SK-N-SH treated with all-trans-retinoic acid at 6 μM for 48 hours (cell line): ENCODE data around the gene ABCC11.

Experiments used
- ATAC-seq: fragments of 200-7000 bp; cut with Tn5 transposase; 3 replicates; pipeline ENCODE4 v1.9.1; 2020; ENCODE audit warnings: mild to moderate bottlenecking, moderate library complexity
- ARNTL ChIP-seq: fragments of 450-650 bp; formaldehyde crosslinking; IDR thresholded peaks from 2 replicates; pipeline ENCODE4 v1.5.0; 2020; ENCODE audit warnings: low read depth, mild to moderate bottlenecking, moderate library complexity, borderline replicate concordance
- BACH2 ChIP-seq: fragments of 250-450 bp; sonication (Bioruptor Pico); IDR thresholded peaks from 2 replicates; pipeline ENCODE4 v1.9.0; 2021; ENCODE audit warnings: mild to moderate bottlenecking, borderline replicate concordance
- CREB5 ChIP-seq: fragments of 250-450 bp; sonication (Bioruptor Pico); IDR thresholded peaks from 2 replicates; pipeline ENCODE4 v1.5.1; 2020; ENCODE audit warnings: low read depth, mild to moderate bottlenecking, moderate library complexity
- CSDC2 ChIP-seq: fragments of 250-450 bp; sonication (Bioruptor Pico); IDR thresholded peaks from 2 replicates; pipeline ENCODE4 v1.5.0; 2020; ENCODE audit warnings: mild to moderate bottlenecking, moderate library complexity
- CSRNP3 ChIP-seq: fragments of 250-450 bp; sonication (Bioruptor Pico); IDR thresholded peaks from 2 replicates; pipeline ENCODE4 v1.5.1; 2021; ENCODE audit warnings: mild to moderate bottlenecking, moderate library complexity
- ESRRG ChIP-seq: fragments of 250-450 bp; sonication (Bioruptor Pico); IDR thresholded peaks from 2 replicates; pipeline ENCODE4 v1.6.1; 2021; ENCODE audit warnings: mild to moderate bottlenecking
- GLIS3 ChIP-seq: fragments of 250-450 bp; sonication (Bioruptor Pico); IDR thresholded peaks from 2 replicates; pipeline ENCODE4 v1.5.0; 2020; ENCODE audit warnings: mild to moderate bottlenecking, moderate library complexity
- ISL1 ChIP-seq: fragments of 250-450 bp; sonication (Bioruptor Pico); IDR thresholded peaks from 2 replicates; pipeline ENCODE4 v2.1.2; 2022; ENCODE audit warnings: mild to moderate bottlenecking, moderate library complexity
- OSR1 ChIP-seq: fragments of 250-450 bp; sonication (Bioruptor Pico); IDR thresholded peaks from 2 replicates; pipeline ENCODE4 v1.8.0; 2022; ENCODE audit warnings: moderate library complexity, mild to moderate bottlenecking, inconsistent platforms
- PATZ1 ChIP-seq: fragments of 250-450 bp; sonication (Bioruptor Pico); IDR thresholded peaks from 2 replicates; pipeline ENCODE4 v1.8.0; 2020; ENCODE audit warnings: mild to moderate bottlenecking, moderate library complexity, borderline replicate concordance
- POU6F1 ChIP-seq: fragments of 250-450 bp; sonication (Bioruptor Pico); IDR thresholded peaks from 2 replicates; pipeline ENCODE4 v1.8.0; 2021; ENCODE audit warnings: low read depth, mild to moderate bottlenecking, moderate library complexity, borderline replicate concordance
- PPARA ChIP-seq: fragments of 250-450 bp; sonication (Bioruptor Pico); IDR thresholded peaks from 2 replicates; pipeline ENCODE4 v1.5.0; 2020; ENCODE audit warnings: mild to moderate bottlenecking, borderline replicate concordance
- RARB ChIP-seq: fragments of 250-450 bp; sonication (Bioruptor Pico); IDR thresholded peaks from 2 replicates; pipeline ENCODE4 v1.8.0; 2021; ENCODE audit warnings: mild to moderate bottlenecking, moderate library complexity
- SNAI2 ChIP-seq: fragments of 250-450 bp; sonication (Bioruptor Pico); IDR thresholded peaks from 2 replicates; pipeline ENCODE4 v1.5.0; 2020; ENCODE audit warnings: mild to moderate bottlenecking, moderate library complexity
- TOX ChIP-seq: fragments of 250-450 bp; sonication (Bioruptor Pico); IDR thresholded peaks from 2 replicates; pipeline ENCODE4 v1.8.0; 2021; ENCODE audit warnings: mild to moderate bottlenecking, moderate library complexity, borderline replicate concordance
- TSHZ2 ChIP-seq: fragments of 250-450 bp; sonication (Bioruptor Pico); IDR thresholded peaks from 2 replicates; pipeline ENCODE4 v1.5.0; 2020; ENCODE audit warnings: mild to moderate bottlenecking, moderate library complexity
- ZC3H10 ChIP-seq: fragments of 250-450 bp; sonication (Bioruptor Pico); IDR thresholded peaks from 2 replicates; pipeline ENCODE4 v1.5.1; 2021; ENCODE audit warnings: mild to moderate bottlenecking, moderate library complexity
- ZFP3 ChIP-seq: fragments of 250-450 bp; sonication (Bioruptor Pico); IDR thresholded peaks from 2 replicates; pipeline ENCODE4 v1.5.0; 2020; ENCODE audit warnings: mild to moderate bottlenecking, moderate library complexity
- ZNF565 ChIP-seq: fragments of 450-650 bp; formaldehyde crosslinking; conservative IDR thresholded peaks from 2 replicates; pipeline ENCODE4 v1.5.0; 2020; ENCODE audit warnings: low read depth, mild to moderate bottlenecking, moderate library complexity
- ZNF70 ChIP-seq: fragments of 450-650 bp; formaldehyde crosslinking; IDR thresholded peaks from 2 replicates; pipeline ENCODE4 v1.5.0; 2020; ENCODE audit warnings: mild to moderate bottlenecking, moderate library complexity
- ZNF8 ChIP-seq: fragments of 450-650 bp; formaldehyde crosslinking; IDR thresholded peaks from 2 replicates; pipeline ENCODE4 v1.5.0; 2020; ENCODE audit warnings: mild to moderate bottlenecking, moderate library complexity

ABCC11 gene

GRCh38 chr16:48225456-48225855 lies 21.9 kb downstream of the ABCC11 start:
- no peak for ATAC-seq
- TF ChIP-seq TSHZ2 (no peak), ESRRG (CRISPR knock-in tag) (no peak), GLIS3 (CRISPR knock-in tag) (no peak), ISL1 (CRISPR knock-in tag) (no peak), BACH2 (no peak), OSR1 (no peak), PPARA (CRISPR knock-in tag) (no peak), CREB5 (CRISPR knock-in tag) (no peak), ZNF565 (no peak), ZC3H10 (CRISPR knock-in tag) (no peak), ARNTL (CRISPR knock-in tag) (no peak), CSDC2 (CRISPR knock-in tag) (no peak)

- TF ChIP-seq TSHZ2: no peak
- TF ChIP-seq, all 23 proteins: peak for 0
- ATAC-seq: no peak
Measured at GRCh38 chr16:48223490-48223889, 23.8 kb downstream of the ABCC11 start.

GRCh38 chr16:48220891-48221290 lies 26.4 kb downstream of the ABCC11 start:
- ATAC-seq: no peak
- TF ChIP-seq GLIS3 (CRISPR knock-in tag): no peak
- TF ChIP-seq ZFP3: no peak
- no peak for TF ChIP-seq BACH2
- no peak for TF ChIP-seq PPARA (CRISPR knock-in tag)
- TF ChIP-seq TOX: no peak
- TF ChIP-seq PATZ1: no peak
- TF ChIP-seq ESRRG (CRISPR knock-in tag): no peak
- TF ChIP-seq CREB5 (CRISPR knock-in tag): no peak
- no peak for TF ChIP-seq ZNF8 (CRISPR knock-in tag)
- TF ChIP-seq ISL1 (CRISPR knock-in tag): no peak
- TF ChIP-seq OSR1: no peak
- TF ChIP-seq CSDC2 (CRISPR knock-in tag): no peak
- no peak for TF ChIP-seq ZC3H10 (CRISPR knock-in tag)
- TF ChIP-seq TSHZ2: no peak
- TF ChIP-seq POU6F1 (CRISPR knock-in tag): no peak
- TF ChIP-seq SNAI2: no peak
- no peak for TF ChIP-seq ZNF565
- TF ChIP-seq CSRNP3 (CRISPR knock-in tag): no peak
- no peak for TF ChIP-seq RARB
- TF ChIP-seq ZNF70: no peak
